ENCODE measurements around the gene CASP10.
"Not testable (repeated sequence)": the region's sequence is repeated elsewhere in the genome, so short reads cannot be mapped to it uniquely, and the experiment has no call there.

Gene CASP10, protein sequence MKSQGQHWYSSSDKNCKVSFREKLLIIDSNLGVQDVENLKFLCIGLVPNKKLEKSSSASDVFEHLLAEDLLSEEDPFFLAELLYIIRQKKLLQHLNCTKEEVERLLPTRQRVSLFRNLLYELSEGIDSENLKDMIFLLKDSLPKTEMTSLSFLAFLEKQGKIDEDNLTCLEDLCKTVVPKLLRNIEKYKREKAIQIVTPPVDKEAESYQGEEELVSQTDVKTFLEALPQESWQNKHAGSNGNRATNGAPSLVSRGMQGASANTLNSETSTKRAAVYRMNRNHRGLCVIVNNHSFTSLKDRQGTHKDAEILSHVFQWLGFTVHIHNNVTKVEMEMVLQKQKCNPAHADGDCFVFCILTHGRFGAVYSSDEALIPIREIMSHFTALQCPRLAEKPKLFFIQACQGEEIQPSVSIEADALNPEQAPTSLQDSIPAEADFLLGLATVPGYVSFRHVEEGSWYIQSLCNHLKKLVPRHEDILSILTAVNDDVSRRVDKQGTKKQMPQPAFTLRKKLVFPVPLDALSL

DNA sequence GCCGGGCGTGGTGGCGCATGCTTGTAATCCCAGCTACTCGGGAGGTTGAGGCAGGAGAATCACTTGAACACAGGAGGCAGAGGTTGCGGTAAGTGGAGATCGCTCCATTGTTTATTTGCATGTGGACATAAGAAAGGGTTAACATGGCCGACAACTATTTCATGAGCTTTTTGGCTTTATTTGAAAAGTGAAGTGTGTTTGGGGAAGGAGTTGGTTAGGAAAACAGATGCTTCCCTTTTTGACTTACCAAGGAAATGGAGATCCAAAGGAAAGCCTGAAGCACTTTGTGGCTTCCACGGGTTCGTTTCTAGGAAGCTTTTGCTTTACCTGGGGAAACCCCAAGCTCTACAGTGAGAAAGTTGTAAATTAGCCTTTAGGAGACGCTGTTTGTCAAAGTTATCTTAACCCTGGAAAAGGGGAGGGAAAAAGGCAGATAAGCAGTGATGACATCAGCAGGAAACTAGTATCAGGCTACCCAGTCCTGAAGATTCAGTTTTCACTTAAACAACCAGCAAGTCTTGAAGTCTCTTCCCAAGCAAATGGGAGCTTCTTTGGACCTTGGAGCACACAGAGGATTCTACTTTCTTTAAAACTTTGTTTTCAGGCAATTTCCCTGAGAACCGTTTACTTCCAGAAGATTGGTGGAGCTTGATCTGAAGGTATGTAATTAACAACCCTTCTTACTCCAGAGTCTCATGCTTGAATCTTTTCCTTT, at the start of gene CASP10:
CASP10 (plus strand) TSS at position 492 of the 715 bp plus-strand sequence. CDS start 2,637 bp downstream, outside the sequence.
- DNase-seq, result no peak

DNA sequence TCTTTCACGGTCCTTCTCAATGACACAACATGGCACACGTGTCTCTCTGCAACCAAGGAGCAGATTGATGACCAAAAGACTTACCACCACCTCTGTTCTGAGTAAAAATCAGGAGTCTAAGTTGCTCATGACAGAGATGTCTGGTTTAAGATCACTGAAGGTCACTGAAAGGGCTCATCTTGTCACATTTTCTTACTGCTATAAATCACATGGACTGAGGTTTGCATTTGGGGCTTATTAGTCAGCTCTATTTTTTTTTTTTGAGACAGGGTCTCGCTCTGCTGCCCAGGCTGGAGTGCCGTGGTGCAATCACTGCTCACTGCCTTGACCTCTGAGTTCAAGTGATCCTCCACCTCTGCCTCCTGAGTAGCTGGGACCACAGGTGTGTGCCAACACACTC, 47.6 kb upstream of the CASP10 start:
- no peak for DNase-seq

DNA sequence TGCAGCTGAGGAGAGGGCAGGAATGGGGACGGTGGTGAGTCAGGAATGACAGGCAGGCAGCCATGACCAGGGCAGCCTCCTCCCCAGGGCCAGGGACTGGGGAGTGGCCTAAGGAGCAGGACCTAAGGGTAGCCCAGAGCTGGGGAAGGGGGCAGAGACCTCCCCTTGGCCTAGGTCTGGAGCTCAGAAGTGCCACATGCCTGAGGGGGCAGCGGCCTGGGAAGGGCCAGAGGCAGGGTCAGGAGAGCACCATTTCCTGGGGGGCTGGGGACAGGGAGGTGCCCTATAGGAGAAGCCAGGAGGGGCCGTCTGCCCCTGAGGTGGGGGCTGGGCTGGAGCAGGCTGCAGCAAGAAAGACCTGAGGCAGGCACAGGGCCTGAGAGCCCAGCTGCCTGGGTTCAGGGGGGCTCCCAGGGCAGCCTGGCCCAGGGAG, 46.0 kb upstream of the CASP10 start:
- no peak for DNase-seq

DNA sequence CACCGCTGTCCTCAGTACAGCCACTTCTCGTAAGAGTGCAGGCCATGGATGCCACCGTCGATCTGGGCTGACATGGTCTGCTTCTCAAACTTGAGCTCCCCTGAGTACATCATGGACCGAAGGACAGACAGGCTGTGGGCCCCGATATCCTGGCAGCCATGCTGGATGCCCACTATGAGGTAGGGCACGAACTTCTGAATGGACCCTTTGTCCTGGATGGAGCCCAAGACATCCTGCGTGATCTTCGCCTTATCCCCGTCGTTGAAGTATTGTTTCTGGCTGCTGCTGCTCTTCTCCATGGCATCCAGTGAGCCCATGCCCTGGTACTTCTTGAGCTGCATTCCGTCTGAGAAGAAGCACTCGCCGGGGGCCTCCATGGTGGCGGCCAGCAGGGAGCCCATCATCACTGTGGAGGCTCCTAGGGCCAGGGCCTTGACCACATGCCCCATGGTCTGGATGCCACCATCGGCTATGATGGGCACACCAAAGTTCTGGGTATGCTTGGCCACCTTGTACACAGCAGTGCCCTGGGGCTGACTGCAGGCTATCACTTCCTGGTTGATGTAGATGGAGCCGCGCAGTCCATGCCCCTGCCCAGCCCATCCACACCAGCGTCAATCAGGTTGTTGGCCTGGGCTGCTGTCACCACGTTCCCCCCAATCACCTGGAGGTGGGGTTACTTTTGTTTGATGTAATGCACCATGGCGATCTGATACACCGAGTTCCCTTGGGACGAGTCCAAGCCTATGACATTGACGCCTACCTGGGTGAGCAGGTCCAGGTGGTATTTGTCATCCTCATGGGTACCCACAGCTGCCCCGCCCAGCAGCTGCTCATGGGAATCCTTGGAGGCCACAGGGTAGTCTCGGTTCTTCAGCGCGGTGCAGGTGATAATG, 45.2 kb upstream of the CASP10 start:
- no peak for DNase-seq

DNA sequence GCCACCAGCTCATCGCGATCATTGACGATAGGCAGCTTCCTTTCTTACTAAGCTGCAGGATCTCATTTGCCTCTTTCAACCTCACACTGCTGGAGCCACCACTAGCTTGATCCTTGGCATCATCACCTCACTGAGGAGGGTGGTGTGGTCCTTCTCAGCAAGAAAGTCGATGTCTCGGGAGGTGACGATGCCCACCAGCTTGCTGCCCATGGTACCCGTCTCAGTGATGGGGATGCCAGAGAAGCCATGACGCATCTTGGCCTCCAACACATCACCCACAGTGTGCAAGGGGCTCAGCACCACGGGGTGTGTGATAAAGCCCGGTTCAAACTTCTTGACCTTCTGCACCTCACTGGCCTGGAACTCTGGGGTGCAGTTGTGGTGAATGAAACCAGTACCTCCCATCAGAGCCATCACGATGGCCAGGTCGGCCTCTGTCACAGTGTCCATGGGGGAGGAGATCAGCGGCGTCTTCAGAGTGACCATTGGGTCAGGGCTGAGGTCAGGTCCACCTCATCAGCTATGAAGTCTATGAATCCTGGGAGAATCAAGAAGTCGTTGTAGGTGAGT, 44.5 kb upstream of the CASP10 start:
- DNase-seq, result no peak

DNA sequence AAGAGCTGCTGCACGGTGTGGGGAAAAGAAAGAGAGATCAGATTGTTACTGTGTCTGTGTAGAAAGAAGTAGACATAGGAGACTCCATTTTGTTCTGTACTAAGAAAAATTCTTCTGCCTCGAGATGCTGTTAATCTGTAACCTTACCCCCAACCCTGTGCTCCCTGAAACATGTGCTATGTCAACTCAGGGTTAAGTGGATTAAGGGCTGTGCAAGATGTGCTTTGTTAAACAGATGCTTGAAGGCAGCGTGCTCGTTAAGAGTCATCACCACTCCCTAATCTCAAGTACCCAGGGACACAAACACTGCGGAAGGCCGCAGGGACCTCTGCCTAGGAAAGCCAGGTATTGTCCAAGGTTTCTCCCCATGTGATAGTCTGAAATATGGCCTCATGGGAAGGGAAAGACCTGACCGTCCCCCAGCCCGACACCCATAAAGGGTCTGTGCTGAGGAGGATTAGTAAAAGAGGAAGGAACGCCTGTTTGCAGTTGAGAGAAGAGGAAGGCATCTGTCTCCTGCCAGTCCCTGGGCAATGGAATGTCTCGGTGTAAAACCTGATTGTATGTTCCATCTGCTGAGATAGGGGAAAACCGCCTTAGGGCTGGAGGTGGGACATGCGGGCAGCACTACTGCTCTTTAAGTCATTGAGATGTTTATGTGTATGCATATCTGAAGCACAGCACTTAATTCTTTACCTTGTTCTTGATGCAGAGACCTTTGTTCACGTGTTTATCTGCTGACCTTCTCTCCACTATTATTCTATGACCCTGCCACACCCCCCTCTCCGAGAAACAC, 43.8 kb upstream of the CASP10 start:
- not testable (repeated sequence) for DNase-seq

DNA sequence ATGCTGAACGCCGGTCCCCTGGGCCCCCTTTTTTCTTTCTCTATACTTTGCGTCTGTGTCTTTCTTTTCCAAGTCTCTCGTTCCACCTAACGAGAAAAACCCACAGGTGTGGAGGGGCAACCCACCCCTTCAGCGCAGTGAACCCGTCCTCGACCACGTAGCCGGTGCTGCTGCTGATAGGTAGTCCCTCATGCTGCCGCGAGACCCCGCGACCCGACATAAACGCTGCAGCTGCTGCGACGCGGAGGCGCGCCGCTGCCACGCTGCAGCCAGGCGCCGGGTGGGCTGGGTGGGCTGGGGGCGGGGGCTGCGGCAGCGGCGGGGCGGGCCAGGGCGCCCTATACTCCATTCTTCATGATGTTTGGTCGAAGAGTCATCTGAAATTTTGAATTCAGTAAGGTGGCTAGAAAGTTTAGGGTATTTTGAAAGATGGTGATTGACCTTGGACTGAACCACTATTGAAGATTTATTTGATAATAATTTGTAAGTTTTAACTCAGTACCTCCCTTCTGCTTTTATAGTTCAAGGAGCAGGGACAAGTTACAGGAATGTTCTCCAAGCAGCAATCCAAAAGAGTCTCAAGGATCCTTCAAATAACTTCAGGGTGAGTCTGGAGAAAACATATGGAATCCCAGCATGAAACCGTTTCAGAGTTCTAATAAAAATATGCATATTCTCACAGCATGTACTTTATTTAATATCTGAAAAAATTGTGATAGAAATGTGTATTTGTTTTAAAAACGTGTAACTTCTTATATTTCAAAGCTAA, 42.9 kb upstream of the CASP10 start:
- DNase-seq, result no peak

DNA sequence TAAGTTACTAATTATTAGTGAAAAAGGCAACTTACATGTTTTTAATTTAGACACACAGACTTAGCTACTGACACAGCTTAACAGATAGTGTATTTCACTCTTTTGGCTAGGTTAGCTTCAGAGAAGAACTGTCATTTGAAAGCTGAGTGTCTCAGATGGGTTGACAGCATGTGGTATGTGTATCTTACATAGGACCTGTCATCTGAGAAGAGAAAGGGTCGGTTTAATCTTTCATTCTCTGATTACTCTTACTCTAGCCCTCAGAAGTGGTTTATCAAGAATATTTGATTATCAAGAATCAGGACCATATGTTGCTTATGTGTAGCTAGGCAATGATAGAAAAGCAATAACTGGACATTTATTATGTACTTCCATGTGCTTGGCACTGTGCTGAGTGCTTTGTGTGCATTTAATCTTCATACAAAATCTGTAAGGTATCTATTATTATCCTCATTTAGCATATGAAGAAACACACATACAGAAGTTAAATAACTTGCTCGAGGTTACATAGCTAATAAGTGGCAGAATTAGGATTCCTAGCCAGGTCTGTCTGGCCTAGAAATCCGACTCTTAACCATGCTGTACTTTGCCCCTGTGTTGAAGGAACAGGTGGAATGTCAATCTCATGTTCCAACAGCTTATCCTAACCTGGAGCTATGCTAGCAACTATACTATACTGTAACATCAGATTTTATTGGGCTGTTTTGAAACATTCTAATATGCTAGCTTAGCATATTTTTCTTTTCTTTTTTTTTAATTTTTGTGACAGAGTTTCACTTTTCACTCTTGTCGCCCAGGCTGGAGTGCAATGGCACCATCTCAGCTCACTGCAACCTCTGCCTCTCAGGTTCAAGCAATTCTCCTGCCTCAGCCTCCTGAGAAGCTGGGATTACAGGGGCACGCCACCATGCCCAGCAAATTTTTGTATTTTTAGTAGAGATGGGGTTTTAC, 38.6 kb upstream of the CASP10 start:
- peak; percentile 38 for DNase-seq

DNA sequence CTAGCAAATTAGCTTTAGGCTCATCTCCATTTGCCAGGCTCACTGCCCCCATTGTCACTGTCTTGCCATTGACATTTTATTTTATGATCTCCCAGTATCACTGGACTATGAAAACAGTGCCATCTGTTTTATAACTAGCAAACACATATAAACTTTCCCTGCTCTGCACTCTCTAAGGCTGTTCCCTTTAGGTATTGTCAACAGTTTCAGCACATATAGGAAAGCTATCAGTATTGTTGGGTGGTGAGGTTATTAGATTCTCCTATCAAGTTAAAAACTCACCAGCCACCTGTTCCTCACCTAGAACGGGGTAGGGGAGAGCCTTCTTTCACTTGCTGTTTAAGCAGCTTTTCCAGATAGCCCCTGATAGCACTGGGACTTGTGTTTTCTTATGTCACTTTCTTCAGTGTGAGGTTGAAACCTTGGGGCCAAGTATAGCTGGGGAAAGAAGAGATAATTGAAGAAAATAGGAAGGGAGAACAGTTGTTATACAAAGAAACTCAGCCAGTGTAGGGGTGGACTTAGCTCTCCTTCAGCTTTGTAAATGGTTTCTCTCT, 34.4 kb upstream of the CASP10 start:
- DNase-seq, result peak; percentile 29

DNA sequence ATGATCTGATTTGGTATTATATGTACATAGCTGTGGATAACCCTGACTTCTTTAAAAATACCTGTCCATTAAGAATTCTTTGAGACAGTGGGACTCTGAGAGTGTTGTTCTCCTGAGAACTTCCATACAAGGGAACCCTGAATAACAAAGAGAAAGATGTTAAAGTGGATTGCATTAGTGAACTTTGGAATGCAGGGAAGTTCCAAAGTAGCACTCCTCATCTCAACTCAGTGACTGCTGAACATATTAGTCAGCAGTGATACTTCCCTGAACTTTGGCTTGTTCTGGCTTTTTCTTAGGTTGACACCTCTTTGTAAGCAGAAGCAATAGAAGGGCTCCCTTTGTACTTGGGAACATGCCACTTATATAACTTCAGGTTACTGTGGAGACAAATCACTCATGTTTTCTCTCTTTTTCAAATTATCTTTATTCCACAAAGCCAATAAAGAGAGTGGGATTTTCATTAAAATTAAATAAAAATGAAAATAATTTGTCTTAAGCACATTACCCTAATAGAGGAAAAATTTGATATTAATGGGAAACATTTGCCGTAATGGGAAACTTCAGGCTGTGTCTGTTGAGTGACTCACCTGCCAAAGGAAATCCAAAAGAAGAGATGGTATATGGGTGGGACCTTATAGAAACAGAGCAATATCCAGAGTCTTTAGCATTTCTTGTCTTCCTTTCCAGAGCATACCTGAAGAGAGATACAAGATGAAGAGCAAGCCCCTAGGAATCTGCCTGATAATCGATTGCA, 33.7 kb upstream of the CASP10 start:
- DNase-seq, result no peak

DNA sequence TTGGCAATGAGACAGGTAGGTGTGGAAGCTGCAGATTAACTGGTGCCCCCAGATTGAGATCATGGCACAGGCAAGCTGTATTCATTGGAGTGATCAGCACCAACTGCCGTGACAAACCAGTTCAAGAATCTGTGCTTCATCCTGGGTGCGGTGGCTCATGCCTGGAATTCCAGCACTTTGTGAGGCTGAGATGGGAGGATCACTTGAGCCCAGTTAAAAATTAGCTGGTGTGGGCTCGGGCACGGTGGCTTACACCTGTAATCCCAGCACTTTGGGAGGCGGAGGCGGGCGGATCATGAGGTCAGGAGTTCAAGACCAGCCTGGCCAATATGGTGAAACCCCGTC, 33.1 kb upstream of the CASP10 start:
- not testable (repeated sequence) for DNase-seq

DNA sequence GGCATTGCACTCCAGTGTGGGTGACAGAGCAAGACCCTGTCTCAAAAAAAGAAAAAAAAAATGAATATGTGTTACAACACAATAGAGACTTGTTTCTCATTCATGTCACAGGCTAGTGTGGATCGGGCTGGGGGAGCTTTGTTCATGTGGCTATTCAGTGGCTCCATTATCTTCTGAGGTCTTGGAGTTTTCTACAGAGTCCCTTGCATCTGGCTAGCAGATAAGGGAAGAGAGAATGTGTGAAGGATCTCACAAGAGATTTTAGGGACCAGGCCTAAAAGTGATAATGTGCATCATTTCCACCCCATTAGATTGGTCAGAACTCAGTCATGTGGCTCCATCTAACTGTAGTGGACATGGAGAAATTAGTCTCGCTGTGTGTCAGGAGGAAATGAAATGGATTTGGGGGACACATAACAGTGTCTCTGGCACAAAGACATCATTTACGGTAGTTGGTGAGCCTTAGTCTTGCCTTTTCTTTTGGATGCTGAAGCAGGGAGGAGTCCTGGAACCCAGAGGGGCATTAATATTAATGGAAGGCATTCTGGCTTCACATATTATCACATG, 32.4 kb upstream of the CASP10 start:
- DNase-seq, result no peak

DNA sequence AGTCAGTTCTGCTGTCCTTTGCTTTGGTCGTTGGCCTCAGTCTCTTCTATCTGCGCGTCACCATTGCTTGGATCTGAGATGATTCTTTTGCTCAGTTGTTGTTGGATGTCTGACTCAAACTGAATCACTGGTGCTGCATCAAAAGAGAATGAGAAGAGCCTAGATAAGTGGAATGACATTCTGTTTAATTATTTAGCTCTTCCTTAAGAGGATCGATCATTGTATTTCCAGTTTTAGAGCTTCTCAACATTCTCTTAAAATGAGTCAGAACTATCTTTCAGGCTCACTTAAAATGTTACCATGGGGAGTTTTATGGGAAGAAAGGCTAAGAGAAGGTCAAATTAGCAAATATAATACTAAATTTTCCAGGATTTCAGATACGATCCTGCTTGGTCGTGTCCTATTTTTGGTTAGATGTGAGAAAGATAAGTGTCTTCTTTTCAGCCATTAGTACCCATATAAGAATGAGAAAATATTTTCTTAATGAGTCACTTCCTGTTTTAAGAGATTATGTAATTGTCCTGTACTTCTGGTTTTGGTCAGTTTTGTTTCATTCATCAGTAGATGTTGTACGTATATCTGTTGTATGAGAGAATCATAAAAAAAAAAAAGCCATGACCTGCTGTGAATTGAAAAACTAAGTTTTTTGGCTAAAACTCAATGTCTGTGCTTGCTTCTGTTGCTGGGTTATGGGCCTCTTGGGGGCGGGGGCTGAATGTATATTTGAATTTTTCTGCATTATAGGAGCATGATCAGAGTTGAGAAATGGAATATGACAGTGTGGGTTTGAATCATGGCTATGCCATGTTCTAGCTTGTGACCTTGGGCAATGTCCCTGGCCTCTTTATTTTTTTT, 31.6 kb upstream of the CASP10 start:
- no peak for DNase-seq

DNA sequence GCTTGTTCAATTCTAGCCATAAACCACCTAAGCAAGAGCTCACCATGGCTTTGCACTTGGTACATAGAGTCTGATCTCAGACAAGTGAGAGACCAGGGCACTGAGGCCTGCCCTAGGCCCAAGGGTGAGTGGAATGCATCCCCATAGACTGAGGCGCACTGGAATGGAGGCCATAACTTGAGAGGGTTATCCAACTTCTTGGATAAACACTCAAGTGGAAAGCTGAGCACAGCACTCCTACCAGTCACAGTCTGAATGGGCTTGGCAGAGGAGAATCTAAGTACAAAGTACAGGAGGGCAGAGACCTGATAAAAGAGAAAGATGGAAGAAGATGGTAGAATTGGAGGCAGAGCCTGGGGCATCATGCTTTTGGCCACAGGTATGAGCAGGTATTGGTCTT, 30.4 kb upstream of the CASP10 start:
- DNase-seq, result no peak

DNA sequence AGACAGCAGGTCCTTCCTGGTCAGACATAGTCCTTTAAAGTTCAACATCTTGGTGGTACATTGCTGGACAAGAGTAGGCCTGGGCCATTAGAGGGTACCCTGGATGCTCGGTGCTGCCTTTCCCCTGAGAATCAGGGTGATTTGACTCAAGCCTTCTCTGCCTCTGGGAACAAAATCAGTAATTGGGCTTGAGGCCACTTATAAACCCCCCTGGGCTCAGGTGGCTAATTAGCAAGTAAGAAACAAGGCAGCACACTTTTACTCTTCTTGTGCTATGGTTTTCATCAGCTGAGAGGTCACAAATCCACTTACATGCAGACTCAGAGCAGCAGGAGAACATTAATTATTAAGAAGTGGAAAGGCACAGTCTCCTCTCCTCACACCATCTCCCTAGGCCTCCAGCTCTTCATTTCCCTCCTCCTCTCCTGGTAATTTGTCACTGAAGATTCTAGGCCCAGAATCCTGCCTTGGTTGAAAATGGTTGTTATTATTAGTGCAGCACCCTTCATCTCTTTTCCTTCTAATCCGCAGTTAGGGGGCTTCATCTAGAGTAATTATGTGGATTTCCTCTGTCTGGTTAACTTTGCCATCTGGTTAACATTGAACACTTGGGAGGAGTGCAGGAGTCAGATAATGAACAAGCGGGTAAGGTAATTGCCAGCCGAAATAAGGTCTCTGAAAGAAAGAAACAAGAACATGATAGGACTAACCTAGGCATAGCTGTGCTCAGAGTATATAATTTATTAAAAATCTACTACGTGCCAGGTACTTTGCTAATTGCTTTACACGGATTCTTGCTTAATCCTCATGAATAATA, 29.7 kb upstream of the CASP10 start:
- DNase-seq, result peak; percentile 25

DNA sequence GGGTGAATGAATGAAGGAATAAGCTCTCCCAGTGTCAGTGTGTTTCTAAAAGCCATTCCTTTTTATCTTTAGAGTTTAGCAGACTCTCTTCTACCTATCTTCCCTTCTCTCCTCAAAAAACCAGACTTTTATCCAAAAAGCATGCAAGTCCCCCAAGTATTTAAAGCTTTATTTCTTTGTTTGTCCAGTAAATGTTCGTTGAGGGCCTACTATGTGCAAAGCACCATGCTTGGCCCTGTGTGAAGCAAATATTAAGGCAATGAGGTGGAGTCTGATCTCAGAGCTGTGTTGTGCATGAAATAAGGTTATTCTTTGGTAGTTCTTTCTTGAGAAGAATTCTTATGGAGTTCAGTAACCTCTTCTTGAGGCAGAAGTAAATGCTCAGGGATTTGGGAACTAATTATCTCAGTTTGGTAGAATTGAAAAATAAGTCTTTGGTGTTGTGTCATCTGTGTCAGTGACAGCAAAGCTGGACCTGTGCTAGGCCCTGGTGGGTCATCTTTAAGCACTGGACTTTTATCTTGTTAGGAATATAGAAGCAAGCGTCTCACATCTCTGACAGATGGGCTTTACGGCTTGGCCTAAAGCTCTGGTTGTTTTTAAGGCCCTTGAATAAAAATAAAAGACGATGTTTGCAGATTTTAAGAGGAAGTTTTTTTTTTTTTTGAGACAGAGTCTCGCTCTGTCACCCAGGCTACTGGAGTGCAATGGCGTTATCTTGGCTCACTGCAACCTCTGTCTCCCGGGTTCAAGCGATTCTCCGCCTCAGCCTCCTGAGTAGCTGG, 28.1 kb upstream of the CASP10 start:
- no peak for DNase-seq
